K562 (cell line): ENCODE results near the gene CCSER2. TPM values are rescaled to one million over a fixed set of nuclear protein-coding genes. Genes with fewer than 3 reads are reported as not detected.

Source experiments
- ESRRB ChIP-seq: fragments of 250-450 bp; sonication (Bioruptor Pico); IDR thresholded peaks from 2 replicates; pipeline ENCODE4 v1.5.0; 2020; ENCODE audit warnings: mild to moderate bottlenecking, moderate library complexity, borderline replicate concordance
- FOXA1 ChIP-seq: fragments of 450-650 bp; IDR thresholded peaks from 2 replicates; pipeline ENCODE4 v1.6.1; 2016; ENCODE audit warnings: mild to moderate bottlenecking, borderline replicate concordance
- GTF2A2 ChIP-seq: IDR thresholded peaks from 2 replicates; pipeline ENCODE4 v1.6.1; 2016; ENCODE audit warnings: mild to moderate bottlenecking, missing genetic modification characterization, missing compliant biosample characterization
- HIVEP1 ChIP-seq: fragments of 250-450 bp; sonication (Bioruptor Pico); IDR thresholded peaks from 2 replicates; pipeline ENCODE4 v1.4.0; 2020; ENCODE audit warnings: mild to moderate bottlenecking
- IFI16 ChIP-seq: fragments of 250-450 bp; sonication (Bioruptor Pico); IDR thresholded peaks from 2 replicates; pipeline ENCODE4 v2.1.2; 2022; ENCODE audit warnings: mild to moderate bottlenecking, inconsistent platforms
- POLR2B ChIP-seq: fragments of 450-650 bp; IDR thresholded peaks from 2 replicates; pipeline ENCODE4 v1.6.1; 2018; ENCODE audit warnings: low read depth; ENCODE audit not compliant: partially characterized antibody
- RBM22 ChIP-seq: fragments of 200-400 bp; formaldehyde crosslinking; IDR thresholded peaks from 2 replicates; pipeline ENCODE4 v1.6.1; 2018; ENCODE audit warnings: low read length, low read depth; ENCODE audit not compliant: poor library complexity, severe bottlenecking
- RUNX1 ChIP-seq: sonication (generic); IDR thresholded peaks from 2 replicates; pipeline ENCODE4 v1.6.1; 2016; ENCODE audit warnings: antibody characterized with exemption, low read depth
- SIN3A ChIP-seq, 2 experiments: fragments of 150-350 bp in 1 of 2; IDR thresholded peaks; 2 replicates each; pipeline ENCODE4 v1.6.1; 2011 to 2016; ENCODE audit warnings: borderline replicate concordance in 2 of 2, low read depth in 2 of 2, low read length in 2 of 2, mild to moderate bottlenecking in 2 of 2, moderate library complexity in 2 of 2; ENCODE audit not compliant: control insufficient read depth in 1 of 2
- SIN3B ChIP-seq: fragments of 450-650 bp; IDR thresholded peaks from 2 replicates; pipeline ENCODE4 v1.6.1; 2017; ENCODE audit warnings: low read depth, mild to moderate bottlenecking, moderate library complexity
- SP1 ChIP-seq: sonication (generic); formaldehyde crosslinking; IDR thresholded peaks from 2 replicates; pipeline ENCODE4 v1.8.1; 2022; ENCODE audit warnings: mild to moderate bottlenecking, missing genetic modification reagents
- TAF1 ChIP-seq: IDR thresholded peaks from 2 replicates; pipeline ENCODE4 v1.6.1; 2011; ENCODE audit warnings: mild to moderate bottlenecking, low read length, moderate library complexity; ENCODE audit not compliant: insufficient read depth, control insufficient read depth, severe bottlenecking; ENCODE audit errors: extremely low read depth
- TOE1 ChIP-seq, 2 experiments: fragments of 450-650 bp in 1 of 2; sonication (generic) in 1 of 2; formaldehyde crosslinking in 1 of 2; IDR thresholded peaks; 2 replicates each; pipeline versions ENCODE4 v1.7.1 to v1.8.0; 2016 to 2022; ENCODE audit warnings: borderline replicate concordance in 2 of 2, mild to moderate bottlenecking in 2 of 2, antibody characterized with exemption in 1 of 2, inconsistent platforms in 1 of 2, low read depth in 1 of 2, missing genetic modification reagents in 1 of 2, moderate library complexity in 1 of 2
- ZEB2 ChIP-seq: fragments of 450-650 bp; IDR thresholded peaks from 2 replicates; pipeline ENCODE4 v1.6.1; 2016
- ZNF124 ChIP-seq: sonication (generic); formaldehyde crosslinking; IDR thresholded peaks from 2 replicates; pipeline ENCODE4 v1.8.1; 2022; ENCODE audit warnings: missing genetic modification reagents
- ZNF23 ChIP-seq: fragments of 250-450 bp; sonication (Bioruptor Pico); IDR thresholded peaks from 2 replicates; pipeline ENCODE4 v1.4.0; 2020; ENCODE audit warnings: mild to moderate bottlenecking
- ZNF584 ChIP-seq: fragments of 200-800 bp; sonication (Bioruptor generic); IDR thresholded peaks from 2 replicates; pipeline ENCODE4 v1.6.1; 2016; ENCODE audit warnings: low read depth, mild to moderate bottlenecking, missing genetic modification characterization, missing compliant biosample characterization
- ZNF780A ChIP-seq: fragments of 250-450 bp; sonication (Bioruptor Pico); IDR thresholded peaks from 2 replicates; pipeline ENCODE4 v1.5.0; 2021; ENCODE audit warnings: mild to moderate bottlenecking
- polyA plus RNA-seq, 8 experiments: library from polyadenylated mRNA; depleted of rRNA in 4 of 8; stranded (reverse) in 5 of 8; unstranded in 3 of 8; fragments of >200 nt; fragmentation: Nextera tagmentation in 2 of 8; fragmentation: Illumina TruSeq in 1 of 8; extraction: Ambion mirVana in 2 of 8; extraction: Trizol in 1 of 8; gene quantifications; 2 replicates each; pipeline versions ENCODE4 v1.2.1 to v1.2.3, GENCODE V29; 2011 to 2014; ENCODE audit warnings: inconsistent platforms in 1 of 8, missing spikeins in 1 of 8
- total RNA-seq, 7 experiments: library from RNA; depleted of rRNA in 6 of 7; stranded (reverse); fragments of >200 nt in 6 of 7; fragmentation: Illumina TruSeq in 2 of 7; extraction: Trizol in 2 of 7; gene quantifications; 2 replicates each; pipeline versions ENCODE4 v1.2.1 to v1.2.3, GENCODE V29; 2011 to 2021; ENCODE audit warnings: low replicate concordance in 1 of 7
- TF ChIP-seq, protein P1 (sequence below): fragments of 450-650 bp; formaldehyde crosslinking; IDR thresholded peaks from 2 replicates; pipeline ENCODE4 v1.4.0; 2022; ENCODE audit warnings: missing genetic modification characterization
- TF ChIP-seq, protein P2 (sequence below): fragments of 450-650 bp; formaldehyde crosslinking; IDR thresholded peaks from 2 replicates; pipeline ENCODE4 v1.4.0; 2020; ENCODE audit warnings: mild to moderate bottlenecking
- TF ChIP-seq, protein P3 (sequence below): fragments of 150-350 bp; conservative IDR thresholded peaks from 2 replicates; pipeline ENCODE4 v1.6.1; 2014; ENCODE audit warnings: low read length

The CCSER2 gene
- total and polyA plus RNA-seq, 9 of the 15 experiments (the other 6 are each of a cell fraction or from before 2014, with no cell fraction given) = 2.7 to 15.1 (median 9.7) TPM

DNA sequence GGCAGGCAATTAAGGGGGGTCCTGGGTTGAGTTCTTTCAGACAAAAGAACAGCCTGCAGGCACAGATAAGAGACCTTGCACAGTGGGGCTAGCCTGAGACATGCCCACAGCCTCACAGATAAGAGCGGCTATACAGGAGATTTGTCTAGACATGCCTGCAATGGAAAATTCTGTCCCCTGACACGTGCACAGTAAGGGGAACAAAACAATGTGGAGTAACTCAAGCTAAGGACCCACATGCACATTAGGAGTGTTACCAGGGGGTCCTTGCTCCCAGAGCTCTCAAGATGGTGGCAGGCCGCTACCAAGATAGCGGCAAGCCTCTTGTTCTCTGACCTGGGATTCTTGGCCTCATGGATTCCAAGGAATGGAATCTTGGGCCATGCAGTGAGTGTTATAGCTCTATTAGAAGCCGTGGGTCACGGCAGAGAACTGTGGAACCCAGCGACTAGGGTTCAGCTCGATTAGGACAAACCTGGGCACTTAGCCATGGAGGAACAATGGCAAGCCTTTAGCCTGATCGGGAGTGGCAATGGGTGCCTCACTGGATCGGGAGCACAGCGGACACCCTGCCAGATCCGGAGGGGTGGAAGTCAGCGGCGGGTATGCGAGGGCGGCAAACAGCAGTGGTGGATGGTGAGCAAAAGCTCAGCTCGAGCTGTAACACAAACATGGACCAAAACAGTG, 196.9 kb downstream of the CCSER2 start (continued):
- no peak for TF ChIP-seq RBM22
- TF ChIP-seq, protein P1, sequence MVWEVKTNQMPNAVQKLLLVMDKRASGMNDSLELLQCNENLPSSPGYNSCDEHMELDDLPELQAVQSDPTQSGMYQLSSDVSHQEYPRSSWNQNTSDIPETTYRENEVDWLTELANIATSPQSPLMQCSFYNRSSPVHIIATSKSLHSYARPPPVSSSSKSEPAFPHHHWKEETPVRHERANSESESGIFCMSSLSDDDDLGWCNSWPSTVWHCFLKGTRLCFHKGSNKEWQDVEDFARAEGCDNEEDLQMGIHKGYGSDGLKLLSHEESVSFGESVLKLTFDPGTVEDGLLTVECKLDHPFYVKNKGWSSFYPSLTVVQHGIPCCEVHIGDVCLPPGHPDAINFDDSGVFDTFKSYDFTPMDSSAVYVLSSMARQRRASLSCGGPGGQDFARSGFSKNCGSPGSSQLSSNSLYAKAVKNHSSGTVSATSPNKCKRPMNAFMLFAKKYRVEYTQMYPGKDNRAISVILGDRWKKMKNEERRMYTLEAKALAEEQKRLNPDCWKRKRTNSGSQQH = peak; percentile 17; the same call in 1 of the 2 replicates
- TF ChIP-seq FOXA1 = no peak
- no peak for TF ChIP-seq SP1 (CRISPR knock-in tag)
- TF ChIP-seq, protein P2, sequence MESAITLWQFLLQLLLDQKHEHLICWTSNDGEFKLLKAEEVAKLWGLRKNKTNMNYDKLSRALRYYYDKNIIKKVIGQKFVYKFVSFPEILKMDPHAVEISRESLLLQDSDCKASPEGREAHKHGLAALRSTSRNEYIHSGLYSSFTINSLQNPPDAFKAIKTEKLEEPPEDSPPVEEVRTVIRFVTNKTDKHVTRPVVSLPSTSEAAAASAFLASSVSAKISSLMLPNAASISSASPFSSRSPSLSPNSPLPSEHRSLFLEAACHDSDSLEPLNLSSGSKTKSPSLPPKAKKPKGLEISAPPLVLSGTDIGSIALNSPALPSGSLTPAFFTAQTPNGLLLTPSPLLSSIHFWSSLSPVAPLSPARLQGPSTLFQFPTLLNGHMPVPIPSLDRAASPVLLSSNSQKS (CRISPR knock-in tag) = no peak
- peak; percentile 91 for TF ChIP-seq GTF2A2 (tag)
- TF ChIP-seq SIN3B = no peak
- TF ChIP-seq HIVEP1 = peak; percentile 94
- TF ChIP-seq POLR2B = no peak
- no peak for TF ChIP-seq TAF1
- TF ChIP-seq ZNF23 = 0 out of 2 replicates have a peak, but pooled peaks have one; percentile 70
- TF ChIP-seq ZNF584 (CRISPR knock-in tag) = peak; percentile 87
- no peak for TF ChIP-seq ESRRB (CRISPR knock-in tag)
- TF ChIP-seq SIN3A (IDR thresholded peaks at IDR 0.05; ENCODE audit: borderline replicate concordance in 2 of 2, control insufficient read depth in 1 of 2, low read depth in 2 of 2, low read length in 2 of 2) = no peak
- peak; percentile 75; the same call in 1 of the 2 replicates for TF ChIP-seq RUNX1
- no peak for TF ChIP-seq TOE1 (IDR thresholded peaks at IDR 0.05; ENCODE audit: borderline replicate concordance)
- no peak for TF ChIP-seq TOE1 (CRISPR knock-in tag; IDR thresholded peaks at IDR 0.05; ENCODE audit: borderline replicate concordance, low read depth)
- TF ChIP-seq ZNF780A (CRISPR knock-in tag) = no peak
- no peak for TF ChIP-seq ZEB2
- no peak for TF ChIP-seq ZNF124 (CRISPR knock-in tag)
- TF ChIP-seq, protein P3, sequence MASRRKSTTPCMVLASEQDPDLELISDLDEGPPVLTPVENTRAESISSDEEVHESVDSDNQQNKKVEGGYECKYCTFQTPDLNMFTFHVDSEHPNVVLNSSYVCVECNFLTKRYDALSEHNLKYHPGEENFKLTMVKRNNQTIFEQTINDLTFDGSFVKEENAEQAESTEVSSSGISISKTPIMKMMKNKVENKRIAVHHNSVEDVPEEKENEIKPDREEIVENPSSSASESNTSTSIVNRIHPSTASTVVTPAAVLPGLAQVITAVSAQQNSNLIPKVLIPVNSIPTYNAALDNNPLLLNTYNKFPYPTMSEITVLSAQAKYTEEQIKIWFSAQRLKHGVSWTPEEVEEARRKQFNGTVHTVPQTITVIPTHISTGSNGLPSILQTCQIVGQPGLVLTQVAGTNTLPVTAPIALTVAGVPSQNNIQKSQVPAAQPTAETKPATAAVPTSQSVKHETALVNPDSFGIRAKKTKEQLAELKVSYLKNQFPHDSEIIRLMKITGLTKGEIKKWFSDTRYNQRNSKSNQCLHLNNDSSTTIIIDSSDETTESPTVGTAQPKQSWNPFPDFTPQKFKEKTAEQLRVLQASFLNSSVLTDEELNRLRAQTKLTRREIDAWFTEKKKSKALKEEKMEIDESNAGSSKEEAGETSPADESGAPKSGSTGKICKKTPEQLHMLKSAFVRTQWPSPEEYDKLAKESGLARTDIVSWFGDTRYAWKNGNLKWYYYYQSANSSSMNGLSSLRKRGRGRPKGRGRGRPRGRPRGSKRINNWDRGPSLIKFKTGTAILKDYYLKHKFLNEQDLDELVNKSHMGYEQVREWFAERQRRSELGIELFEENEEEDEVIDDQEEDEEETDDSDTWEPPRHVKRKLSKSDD = no peak
- TF ChIP-seq IFI16 = peak; percentile 98
